Measurements from ENCODE around the gene GABPB2.

GRCh38 chr1:151072224-151072623 lies 1.7 kb downstream of the GABPB2 start:
- TF ChIP-seq, protein P1, sequence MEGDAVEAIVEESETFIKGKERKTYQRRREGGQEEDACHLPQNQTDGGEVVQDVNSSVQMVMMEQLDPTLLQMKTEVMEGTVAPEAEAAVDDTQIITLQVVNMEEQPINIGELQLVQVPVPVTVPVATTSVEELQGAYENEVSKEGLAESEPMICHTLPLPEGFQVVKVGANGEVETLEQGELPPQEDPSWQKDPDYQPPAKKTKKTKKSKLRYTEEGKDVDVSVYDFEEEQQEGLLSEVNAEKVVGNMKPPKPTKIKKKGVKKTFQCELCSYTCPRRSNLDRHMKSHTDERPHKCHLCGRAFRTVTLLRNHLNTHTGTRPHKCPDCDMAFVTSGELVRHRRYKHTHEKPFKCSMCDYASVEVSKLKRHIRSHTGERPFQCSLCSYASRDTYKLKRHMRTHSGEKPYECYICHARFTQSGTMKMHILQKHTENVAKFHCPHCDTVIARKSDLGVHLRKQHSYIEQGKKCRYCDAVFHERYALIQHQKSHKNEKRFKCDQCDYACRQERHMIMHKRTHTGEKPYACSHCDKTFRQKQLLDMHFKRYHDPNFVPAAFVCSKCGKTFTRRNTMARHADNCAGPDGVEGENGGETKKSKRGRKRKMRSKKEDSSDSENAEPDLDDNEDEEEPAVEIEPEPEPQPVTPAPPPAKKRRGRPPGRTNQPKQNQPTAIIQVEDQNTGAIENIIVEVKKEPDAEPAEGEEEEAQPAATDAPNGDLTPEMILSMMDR (IDR thresholded peaks at IDR 0.05; ENCODE audit: low read depth, low read length, missing input control) = no peak
- TF ChIP-seq, protein P2, sequence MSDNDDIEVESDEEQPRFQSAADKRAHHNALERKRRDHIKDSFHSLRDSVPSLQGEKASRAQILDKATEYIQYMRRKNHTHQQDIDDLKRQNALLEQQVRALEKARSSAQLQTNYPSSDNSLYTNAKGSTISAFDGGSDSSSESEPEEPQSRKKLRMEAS (IDR thresholded peaks at IDR 0.05) = no peak
- TF ChIP-seq, protein P3, sequence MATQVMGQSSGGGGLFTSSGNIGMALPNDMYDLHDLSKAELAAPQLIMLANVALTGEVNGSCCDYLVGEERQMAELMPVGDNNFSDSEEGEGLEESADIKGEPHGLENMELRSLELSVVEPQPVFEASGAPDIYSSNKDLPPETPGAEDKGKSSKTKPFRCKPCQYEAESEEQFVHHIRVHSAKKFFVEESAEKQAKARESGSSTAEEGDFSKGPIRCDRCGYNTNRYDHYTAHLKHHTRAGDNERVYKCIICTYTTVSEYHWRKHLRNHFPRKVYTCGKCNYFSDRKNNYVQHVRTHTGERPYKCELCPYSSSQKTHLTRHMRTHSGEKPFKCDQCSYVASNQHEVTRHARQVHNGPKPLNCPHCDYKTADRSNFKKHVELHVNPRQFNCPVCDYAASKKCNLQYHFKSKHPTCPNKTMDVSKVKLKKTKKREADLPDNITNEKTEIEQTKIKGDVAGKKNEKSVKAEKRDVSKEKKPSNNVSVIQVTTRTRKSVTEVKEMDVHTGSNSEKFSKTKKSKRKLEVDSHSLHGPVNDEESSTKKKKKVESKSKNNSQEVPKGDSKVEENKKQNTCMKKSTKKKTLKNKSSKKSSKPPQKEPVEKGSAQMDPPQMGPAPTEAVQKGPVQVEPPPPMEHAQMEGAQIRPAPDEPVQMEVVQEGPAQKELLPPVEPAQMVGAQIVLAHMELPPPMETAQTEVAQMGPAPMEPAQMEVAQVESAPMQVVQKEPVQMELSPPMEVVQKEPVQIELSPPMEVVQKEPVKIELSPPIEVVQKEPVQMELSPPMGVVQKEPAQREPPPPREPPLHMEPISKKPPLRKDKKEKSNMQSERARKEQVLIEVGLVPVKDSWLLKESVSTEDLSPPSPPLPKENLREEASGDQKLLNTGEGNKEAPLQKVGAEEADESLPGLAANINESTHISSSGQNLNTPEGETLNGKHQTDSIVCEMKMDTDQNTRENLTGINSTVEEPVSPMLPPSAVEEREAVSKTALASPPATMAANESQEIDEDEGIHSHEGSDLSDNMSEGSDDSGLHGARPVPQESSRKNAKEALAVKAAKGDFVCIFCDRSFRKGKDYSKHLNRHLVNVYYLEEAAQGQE (IDR thresholded peaks at IDR 0.05) = no peak
- no peak for TF ChIP-seq GABPA (IDR thresholded peaks at IDR 0.05 in 1 of 2, conservative IDR thresholded peaks at IDR 0.05 in 1 of 2)
- no peak for TF ChIP-seq TAF1 (conservative IDR thresholded peaks at IDR 0.05)
- no peak for TF ChIP-seq JUND (IDR thresholded peaks at IDR 0.05)
- no peak for TF ChIP-seq RAD21 (IDR thresholded peaks at IDR 0.05)
- no peak for TF ChIP-seq RXRA (IDR thresholded peaks at IDR 0.05)
- TF ChIP-seq ZBTB33 (IDR thresholded peaks at IDR 0.05) = no peak
- no peak for TF ChIP-seq YY1 (IDR thresholded peaks at IDR 0.05)
- no peak for TF ChIP-seq SP1 (IDR thresholded peaks at IDR 0.05)
- no peak for TF ChIP-seq EGR1 (IDR thresholded peaks at IDR 0.05; ENCODE audit: low read depth in 2 of 2)
- TF ChIP-seq HNF4A (conservative IDR thresholded peaks at IDR 0.05) = no peak

Data from liver (tissue), 3 donors.